ENCODE results near the gene PROX2.

PROX2 gene, protein sequence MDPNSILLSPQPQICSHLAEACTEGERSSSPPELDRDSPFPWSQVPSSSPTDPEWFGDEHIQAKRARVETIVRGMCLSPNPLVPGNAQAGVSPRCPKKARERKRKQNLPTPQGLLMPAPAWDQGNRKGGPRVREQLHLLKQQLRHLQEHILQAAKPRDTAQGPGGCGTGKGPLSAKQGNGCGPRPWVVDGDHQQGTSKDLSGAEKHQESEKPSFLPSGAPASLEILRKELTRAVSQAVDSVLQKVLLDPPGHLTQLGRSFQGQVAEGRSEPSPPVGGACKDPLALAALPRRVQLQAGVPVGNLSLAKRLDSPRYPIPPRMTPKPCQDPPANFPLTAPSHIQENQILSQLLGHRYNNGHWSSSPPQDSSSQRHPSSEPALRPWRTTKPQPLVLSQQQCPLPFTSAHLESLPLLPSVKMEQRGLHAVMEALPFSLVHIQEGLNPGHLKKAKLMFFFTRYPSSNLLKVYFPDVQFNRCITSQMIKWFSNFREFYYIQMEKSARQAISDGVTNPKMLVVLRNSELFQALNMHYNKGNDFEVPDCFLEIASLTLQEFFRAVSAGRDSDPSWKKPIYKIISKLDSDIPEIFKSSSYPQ

DNA sequence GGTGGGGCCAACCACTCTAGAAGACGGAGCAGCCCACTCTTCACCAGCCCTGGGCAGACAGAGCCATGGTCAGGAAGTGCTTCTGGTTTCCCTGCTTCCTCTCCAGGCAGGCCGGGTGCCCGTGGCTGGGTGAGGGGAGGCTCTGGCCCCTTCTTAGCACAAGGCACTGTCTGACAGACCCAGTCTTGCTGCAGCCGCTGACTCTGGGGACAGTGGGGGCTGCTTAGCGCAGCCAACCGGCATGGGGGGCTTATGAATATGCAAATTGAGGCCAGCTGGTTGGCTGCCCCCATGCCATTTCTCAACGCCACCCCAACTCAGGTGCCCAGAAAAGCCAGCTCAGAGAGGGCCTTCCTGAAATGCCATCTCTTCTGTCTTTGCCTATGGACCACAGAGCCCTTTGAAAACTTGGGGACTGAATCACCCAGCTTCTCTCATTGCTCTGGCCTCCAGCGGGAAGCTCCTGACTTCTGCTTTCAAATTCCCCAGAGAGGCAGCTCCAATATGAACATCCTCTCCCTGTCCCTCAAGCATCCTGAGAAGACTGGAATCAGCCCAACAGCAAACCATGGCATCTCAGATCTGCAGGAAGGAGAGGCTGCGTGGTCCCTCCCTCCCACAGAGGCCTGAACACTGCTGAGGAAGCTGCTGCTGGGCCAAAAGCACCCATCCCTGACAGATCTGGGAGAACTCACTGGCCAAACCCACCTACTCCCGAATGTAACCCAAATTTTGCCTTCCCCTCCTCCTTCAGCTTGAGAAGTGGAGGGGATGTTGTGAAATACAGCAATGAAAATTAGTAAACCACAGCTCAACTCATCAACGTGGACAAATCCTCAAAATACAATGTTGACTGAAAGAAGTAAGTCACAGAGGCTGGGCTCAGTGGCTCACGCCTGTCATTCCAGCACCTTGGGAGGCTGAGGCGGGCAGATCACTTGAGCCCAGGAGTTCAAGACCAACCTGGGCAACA, at the start of gene PROX2:
Gene PROX2, minus strand, starts transcription at position 205 of the 973 bp plus-strand sequence. CDS start 12,311 bp downstream, outside the sequence.
- peak; percentile 26 to 36 for DNase-seq

DNA sequence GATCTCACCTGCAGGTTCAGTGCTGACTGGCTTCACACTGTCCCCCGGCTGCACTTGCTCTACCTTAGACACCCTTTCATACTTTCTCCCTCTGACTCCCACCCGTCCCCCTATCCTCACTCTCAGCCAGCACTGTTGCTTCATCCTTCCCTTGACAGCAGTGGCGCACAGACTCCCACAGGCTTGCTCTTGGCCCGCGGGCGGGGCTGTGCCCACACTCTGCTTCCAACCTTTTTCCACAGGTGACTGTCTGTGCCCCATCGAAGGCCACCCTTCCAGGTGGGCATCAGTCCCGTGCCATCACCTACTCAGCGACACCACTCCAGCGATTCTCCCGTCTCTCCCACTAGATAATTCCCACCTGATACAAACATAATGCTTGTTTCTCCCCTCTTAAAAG, 48.1 kb upstream of the PROX2 start:
- DNase-seq = no peak

DNA sequence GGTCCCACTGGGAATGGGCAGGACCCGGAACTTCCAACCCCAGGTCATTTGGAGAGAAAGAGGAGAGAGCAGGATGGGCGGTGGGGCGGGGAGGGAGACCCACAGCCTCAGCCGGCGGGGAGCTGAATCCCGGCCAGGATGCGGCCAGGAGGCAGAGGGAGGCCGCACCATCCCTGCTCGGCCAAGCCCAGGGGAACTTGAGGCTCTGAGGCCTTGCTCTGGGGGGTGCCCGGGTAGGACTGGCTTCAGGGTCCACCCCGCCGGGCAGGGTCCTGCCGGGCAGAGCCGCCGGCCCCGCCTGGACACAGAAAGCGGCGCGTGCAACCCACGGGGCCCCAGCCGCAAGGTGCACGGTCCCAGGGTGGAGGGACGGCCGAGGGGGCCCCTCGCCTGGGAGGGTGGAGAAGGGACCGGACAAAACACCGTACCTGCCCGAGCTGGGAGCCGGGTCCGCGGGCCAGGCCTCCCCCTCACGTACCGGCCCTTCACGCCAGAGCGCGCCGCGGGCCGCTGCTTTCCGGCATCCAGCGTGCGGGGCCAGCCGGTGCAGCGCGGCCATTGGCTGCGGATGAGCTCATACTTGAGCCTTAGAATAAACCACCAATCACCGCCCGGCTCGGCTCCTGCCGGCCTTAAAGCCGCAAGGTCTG, 46.9 kb upstream of the PROX2 start, which contains the start of gene RPS6KL1:
Gene RPS6KL1, minus strand, starts transcription at position 509 of the 650 bp plus-strand sequence. CDS start 1,719 bp downstream, outside the sequence.
- peak; percentile 75 to 78 for DNase-seq

DNA sequence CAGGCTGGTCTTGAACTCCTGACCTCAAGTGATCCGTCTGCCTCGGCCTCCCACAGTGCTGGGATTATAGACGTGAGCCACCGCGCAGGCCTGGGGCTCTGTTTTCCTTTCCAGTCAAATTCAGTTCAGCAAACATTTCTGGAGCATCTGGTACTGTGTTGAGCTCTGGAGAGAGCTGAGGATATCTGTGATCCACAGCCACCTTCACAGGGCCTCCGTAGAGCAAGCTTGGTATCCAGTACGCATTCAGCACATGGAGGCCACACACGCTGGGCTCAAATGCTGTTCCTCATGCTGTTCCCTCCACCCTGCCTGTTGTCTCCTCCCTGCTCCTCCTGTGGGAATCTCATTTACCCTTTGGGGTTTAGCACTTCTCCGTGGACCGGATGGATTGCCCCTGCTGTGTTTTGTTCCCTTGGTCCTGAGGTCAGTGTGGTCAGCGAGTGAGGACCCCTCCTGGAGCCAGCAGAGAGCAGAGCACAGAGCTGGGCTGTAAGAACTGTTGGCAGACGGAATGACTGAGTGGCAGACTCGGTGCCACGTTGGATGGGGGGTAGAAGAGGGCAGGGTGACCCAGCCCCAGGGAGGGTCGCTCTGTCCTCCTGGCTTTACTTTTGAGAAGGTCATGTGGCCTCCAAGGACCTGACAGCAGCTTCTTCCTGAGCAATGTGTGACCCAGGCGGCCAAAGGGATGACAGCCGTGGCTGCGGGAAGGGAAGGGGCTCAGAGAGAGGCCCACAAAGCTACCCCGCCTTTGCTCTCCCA, 46.2 kb upstream of the PROX2 start:
- DNase-seq = no peak

DNA sequence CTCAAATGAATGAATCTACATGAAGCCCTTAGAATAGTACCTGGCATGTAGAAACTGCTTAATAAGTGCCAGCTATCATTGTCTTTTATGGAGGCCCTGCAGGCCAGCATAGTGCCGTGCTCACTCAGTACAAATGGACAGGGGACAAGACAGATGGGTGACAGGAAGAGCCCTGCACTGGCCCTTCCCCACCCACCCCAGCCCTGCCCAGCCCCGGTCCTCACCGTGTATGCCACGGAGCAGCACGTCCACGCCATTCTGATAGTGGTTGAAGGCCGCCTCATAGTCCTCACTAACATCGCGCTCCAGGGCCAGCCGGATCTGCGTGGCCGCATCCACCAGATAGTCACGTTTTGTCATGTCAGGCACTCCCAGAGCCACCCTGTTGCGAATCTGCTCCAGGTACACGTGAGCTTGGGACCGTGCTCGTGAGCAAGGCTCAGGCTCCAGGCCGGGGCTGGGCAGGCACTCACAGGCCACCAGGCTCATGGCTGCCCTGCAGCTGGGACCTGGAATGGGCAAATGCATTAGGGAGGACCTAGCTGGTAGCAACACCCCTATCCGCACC, 45.2 kb upstream of the PROX2 start:
- DNase-seq = no peak

DNA sequence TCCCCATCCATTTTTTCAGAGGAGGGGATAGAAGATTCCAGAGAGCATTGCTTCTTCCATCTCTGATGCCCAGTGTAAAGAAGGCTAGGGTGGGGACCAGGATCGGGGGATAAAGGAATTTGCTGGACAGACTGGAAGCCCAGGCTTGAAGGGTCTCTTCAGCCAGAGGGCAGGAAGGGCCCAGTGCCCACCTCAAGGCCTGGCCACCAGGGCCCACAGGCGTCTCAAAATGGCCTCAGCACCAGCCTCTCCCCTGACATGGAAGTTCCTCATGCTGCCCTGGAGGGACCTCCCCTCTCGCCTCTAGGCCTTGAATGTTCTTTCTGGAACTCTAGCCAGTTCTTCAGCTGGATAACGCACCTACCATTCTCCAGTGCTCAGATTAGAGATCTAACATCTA, 44.3 kb upstream of the PROX2 start:
- no peak for DNase-seq

DNA sequence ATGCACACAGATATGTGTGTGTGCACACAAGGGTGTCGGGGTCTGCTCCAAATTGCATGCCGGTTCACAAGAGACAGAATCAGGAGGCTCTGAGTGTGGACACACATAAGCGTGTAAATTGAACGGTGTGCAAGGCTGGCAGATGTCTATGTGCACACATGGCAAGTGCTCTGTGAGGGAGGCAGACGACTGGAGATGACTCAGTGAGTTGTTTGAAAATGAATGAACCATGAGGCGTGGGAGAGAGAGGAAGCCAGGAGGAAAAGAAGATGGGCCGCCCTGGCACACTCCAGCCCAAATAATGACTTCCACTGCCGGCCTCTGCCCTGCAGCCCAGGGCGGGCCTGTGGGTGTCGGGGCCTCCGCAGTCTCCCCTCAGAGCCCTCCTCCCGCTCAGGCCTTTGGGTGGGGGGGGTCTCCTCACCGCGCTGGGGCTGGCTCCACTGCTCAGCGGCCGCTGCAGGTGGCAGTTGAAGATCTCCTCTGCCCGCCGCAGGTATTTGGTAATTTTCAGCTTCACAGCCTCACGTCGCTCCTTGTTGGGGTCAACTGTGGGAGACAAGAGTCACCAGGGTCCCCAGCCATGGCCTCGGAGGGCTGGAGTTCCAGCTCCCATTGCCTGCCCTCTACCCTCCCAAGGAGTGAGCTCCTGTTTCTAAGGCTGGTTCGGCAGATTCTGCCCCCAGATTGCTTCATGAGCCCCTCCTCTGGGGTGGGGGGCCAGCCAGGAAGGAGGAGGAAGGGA, 43.6 kb upstream of the PROX2 start:
- no peak for DNase-seq

DNA sequence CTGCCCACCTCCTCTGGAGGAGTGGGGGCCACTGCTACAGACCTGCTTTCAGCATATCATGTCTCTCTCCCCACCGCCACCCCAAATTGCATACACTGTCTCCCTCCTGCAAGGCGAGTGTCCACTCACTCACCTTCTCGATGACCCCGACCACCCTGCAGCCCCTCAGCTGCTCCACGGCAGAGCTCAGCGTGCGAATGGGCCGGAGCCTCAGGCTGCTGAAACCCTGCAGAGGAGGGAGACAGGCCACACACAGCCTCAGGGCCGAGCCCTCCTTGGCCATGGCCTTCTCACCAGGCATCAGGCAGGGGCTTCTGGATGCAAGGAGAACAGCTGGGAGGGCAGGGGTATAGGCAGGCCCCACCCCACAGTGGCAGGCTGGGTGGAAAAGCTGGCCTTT, 42.4 kb upstream of the PROX2 start:
- DNase-seq = no peak

DNA sequence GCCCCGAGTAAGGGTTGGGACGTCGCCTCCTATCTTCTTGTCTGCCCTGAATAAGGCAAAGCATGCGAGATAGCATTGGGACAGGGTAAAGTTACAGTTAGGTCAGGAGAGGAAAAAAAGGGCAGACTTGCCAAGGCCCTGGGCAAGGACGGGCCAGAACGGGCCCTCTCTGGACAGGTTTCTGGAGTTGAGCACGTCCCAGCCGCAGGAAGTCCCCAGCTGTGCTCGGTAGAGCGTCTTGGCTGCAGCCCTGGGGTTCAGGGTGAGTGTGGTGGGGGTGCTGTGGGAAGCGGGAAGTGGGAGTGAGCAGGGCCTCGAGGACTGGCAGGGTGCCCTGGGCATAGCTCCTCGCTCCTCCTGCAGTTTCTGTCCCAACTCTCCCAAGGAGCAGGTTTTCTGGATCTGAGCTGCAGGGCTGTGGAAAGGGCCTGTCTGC, 41.7 kb upstream of the PROX2 start:
- no peak for DNase-seq

DNA sequence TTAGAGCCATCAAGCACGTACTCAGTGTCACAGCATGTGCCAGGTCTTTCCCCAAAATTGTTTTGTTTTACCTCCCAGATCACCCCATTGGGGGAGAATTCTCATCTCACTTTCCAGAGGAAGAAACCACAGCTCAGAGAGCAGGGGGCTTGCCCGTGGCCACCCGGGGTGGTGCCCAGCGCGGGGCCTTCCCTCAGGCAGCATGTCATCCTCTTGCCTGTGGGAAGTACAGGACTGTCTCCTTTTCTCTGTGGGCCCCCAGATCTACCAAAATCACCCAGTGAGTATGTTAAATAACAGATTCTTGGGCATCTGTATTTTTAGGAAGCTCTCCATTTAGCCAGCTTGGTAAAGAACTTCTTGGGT, 41.2 kb upstream of the PROX2 start:
- no peak for DNase-seq

DNA sequence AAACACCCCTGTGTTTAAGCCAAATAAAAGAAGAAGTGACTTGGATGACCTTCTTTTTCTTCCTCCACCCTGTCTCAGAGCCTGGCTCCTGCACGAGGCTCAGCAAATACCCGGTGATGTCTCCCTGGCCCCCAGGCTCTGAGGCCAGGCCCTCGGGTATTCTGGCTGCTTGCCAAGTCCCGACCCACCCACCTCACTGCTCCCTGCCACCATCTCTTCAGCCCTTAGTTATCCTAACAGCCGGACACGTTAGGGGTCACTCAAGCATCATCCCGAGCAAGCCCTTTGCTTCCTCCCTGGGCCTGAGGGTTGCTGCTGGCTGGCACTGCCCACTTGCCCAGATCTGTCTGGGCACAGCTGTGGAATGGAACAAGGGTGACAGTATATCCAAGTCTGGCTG, 39.9 kb upstream of the PROX2 start:
- DNase-seq = no peak

DNA sequence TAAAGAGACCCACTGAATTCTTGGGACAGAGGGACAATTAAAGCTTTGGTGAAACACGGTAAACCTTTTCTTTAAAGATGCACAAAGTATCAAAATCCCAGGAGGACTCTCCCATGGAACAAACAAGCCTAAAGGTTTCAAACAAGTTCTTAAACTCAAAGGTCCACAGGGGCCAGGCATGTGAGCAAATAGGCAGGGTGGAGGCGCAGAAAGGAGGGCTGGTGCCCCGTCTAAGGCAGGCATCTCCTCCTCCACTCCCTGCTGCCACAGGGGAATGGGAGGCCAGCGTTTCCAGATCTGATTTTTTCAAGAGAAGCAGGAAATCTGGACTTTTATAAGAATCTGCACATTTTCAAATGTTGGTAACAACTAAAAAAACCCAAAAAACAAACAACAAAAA, 39.5 kb upstream of the PROX2 start:
- DNase-seq = no peak

DNA sequence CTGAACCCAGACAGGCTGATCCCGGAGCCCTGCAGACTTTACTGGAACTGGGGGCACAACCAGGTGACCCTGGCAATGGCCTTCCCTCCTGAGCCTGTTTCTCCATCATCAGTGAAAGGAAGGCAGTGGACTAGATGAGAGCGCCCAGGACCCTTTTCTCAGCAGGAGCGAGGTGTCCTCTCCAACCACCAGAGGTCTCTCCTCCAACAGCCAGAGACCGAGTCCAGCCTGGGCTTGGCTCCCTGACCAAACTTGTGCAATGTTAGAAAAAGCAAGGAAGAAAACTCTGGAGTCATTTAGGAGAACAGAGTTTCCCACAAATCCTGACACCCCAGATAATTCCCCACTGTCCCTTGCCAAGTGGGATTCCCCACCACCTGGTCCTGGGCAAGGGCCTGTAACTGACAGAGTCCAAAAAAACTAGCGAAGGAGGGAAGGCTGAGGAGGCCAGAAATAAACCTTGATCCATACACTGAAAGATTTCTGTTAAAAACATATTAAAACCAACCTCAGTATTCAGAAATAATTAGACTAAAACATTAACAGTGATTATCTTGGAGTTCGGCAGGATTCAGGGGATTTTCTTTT, 38.1 kb upstream of the PROX2 start:
- DNase-seq = peak; percentile 5 to 24

DNA sequence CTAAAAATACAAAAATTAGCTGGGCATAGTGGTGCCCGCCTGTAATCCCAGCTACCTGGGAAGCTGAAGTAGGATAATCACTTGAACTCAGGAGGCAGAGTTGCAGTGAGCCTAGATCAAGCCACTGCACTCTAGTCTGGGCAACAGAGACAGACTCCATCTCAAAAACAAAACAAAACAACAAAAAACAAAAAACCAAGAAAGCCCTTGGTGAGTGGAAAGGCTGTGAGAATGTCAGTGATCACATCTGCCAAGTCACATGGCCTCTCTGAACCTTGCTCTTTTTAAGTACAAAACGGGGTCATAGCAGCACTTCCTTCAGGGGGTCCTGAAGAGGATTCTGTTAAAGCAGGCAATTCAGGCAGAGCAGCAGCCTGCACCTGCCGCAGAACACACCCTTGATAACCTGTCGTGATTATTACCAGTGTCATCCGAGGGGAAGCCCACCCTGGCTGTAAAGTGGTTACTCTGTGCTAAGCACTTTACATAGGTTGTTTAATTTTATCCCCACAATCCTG, 37.5 kb upstream of the PROX2 start:
- no peak for DNase-seq

DNA sequence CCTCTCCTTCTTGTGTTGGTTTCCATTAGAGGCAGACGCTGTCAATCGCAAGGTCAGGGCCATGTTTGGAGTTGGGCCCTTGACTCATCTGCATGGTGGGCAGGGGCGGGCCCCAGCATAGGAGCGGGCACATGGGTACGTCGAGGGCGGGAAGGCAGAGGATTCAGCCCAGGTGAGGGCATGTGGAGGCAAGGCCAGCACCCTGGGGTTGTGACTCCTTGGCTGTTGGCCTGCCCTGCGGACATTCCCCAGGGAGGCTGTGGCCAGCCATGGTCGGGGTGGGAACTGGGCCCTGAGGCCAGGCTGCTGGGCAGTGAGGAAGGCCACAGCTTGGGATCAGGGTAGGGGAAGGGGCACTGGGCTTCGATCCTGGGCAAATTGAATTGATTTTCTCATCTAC, 36.9 kb upstream of the PROX2 start:
- no peak for DNase-seq

DNA sequence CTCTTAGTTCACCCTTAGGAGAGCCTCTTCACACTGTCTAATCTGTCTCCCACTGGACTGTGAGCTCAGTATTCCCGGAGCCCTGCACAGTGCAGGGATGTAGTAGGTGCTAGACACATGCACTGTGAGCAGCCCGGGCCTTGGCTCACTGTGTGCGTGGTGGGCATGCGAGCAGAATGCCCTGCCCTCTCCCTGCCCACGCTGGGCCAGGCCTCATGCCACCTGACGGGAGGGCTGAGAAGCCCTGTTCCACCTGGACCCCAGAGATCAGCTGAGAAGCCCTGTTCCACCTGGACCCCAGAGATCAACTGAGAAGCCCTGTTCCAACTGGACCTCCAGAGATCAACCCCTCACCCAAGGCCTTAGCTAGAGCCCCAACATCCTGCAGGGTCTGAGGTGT, 36.2 kb upstream of the PROX2 start:
- no peak for DNase-seq

DNA sequence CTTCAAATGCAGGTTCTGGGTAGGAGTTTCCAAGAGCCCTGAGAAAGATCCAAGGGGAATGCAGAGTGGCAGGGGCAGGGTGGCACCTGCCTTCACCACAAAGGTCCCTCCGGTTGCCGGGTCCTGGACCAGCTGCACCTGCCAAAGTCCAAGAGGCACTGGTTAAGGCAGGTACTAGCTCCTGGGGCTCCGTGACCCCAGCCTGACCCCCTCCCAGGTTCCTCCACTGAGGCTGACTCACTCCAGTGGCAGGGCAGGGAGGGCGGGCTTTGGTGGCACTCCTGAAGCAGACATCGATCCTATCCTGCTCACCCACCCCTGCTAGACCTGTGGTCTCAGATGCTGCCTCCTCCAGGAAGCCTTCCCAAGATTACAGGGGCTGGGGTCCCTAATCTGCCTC, 35.8 kb upstream of the PROX2 start:
- DNase-seq = no peak

DNA sequence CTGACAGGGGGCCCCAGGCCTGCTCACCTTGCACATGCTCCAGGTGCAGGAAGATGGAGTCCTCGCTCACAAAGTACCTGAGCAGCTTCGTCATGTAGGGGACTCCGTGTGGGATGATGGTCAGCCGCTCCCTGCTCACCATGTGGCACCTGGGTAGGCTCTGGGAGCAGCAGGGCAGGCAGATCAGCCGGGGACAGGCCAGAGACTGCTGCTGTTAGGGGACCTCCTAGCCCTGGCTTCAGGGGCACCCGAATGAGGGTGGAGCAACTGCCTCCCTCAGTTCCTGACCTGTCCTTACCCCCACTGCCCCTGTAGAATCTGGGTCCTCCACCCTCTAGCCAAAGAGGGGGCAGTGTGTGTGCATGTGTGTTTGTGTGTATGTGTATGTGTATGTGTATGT, 35.3 kb upstream of the PROX2 start:
- no peak for DNase-seq

DNA sequence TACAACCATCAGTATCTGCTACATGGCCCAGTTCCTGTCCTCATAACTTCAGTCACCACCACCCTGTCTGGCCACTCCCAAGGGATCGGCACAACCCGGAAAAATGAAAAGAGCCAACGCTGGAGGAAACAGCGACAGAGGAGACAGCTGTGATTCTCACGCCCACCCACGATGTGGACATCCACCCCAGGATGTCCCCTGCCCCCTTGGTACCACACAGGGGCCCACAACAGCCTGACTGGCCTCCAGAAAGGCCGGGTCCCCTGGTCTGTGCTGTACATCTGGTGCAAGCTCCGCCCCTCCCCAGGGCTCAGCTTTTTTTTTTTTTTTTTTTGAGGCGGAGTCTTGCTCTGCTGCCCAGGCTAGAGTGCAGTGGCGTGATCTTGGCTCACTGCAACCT, 34.6 kb upstream of the PROX2 start:
- DNase-seq = no peak

DNA sequence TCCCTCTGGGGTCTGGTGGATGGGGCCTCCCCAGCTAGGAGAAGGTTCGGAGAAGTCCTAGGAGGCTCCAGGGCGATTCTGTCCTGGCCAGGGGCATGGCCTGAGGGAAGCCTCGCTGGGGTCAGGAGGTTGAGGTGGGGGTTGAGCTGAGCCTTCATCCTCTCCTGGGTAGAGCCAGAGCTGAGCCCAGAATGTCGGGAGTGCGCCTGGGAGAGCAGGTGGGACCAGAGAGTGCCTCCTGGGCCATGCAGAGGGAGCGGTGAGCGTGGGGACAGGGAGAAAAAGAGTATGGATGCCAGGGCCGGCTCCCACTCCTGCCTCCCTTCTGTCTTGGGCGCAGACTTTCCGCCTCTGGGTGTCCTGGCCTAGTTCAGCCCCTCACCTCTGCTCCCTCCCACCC, 34.0 kb upstream of the PROX2 start:
- DNase-seq = no peak

Data from AML-193 (cell line).